ENCODE measurements around the gene ZNF566. TPM values are rescaled to one million over a fixed set of nuclear protein-coding genes. Genes with fewer than 3 reads are reported as not detected.

The ZNF566 gene
- total RNA-seq: 8.2 and 9.1 TPM in 2 replicates

GRCh38 chr19:36489118-36489919, at the start of gene ZNF566:
Gene ZNF566, minus strand, starts transcription at chr19:36489561. Its CDS starts 13,004 bp downstream, at chr19:36476557.

GRCh38 chr19:36528194-36528920, 39.0 kb upstream of the ZNF566 start, which contains the start of gene ZNF260:
Gene ZNF260, minus strand, starts transcription at chr19:36528271. Its CDS starts 13,033 bp downstream, at chr19:36515238.

DNA sequence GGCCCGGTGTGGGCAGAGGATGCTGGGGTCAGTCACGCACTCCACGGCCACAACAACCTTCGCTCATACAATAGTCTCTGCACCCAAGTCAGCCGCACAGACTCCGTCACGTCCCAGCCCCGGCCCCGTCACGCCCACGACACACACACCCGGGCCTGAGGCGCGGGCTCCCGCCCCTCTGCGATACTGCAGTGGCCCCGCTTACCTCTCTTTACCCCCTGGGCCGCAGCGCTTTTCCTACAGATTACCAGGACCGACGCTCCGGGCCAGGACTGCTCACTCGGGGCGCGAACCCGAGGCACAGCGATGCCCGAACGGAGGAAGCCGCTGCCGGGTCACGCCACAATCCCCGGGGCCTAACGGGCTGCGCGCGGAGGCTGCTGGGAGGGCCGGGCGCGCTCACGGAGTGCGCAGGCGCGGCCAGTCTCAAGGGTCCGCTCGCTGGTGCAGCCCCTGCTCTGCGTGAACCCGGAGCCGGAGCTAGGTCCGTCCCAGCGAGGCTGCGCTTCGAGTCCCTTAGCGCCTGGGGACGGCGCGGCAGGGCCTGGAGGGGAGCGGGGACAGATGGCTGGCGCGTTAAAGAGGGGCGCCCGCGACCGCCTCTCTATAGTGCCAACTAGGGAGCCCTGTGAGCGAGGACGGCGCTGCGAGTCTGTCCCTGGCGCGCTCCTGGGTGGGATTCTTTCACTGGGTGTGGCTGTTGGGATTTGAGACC, 70.9 kb downstream of the ZNF566 start, which contains the start of gene ZFP82:
Gene ZFP82, minus strand, starts transcription at position 358 of the 715 bp plus-strand sequence. CDS start 8,855 bp downstream, outside the sequence.

Other genes with a start within 250 kb of the ZNF566 start
- 2.0 and 3.4 TPM in 2 replicates for gene ZFP14, start 110.4 kb downstream of the ZNF566 start, total RNA-seq
- gene ZFP82, start 70.9 kb downstream of the ZNF566 start, total RNA-seq: 4.6 and 4.9 TPM in 2 replicates
- 18.1 and 20.3 TPM in 2 replicates for gene ZNF260, start 38.7 kb upstream of the ZNF566 start, total RNA-seq
- gene ZNF529, start 83.7 kb upstream of the ZNF566 start, total RNA-seq: 7.2 and 7.5 TPM in 2 replicates
- gene ZNF382, start 115.8 kb upstream of the ZNF566 start, total RNA-seq: 7.3 and 7.5 TPM in 2 replicates
- gene ZNF461, start 177.3 kb upstream of the ZNF566 start, total RNA-seq: 4.6 and 7.2 TPM in 2 replicates
- gene ZNF567, start 198.1 kb upstream of the ZNF566 start, total RNA-seq: 5.6 and 7.6 TPM in 2 replicates

Data from vein endothelial cell (primary cell).